Kasumi-1 (cell line): Measurements from ENCODE around the gene NINJ2.
"Not testable (repeated sequence)": the region's sequence is repeated elsewhere in the genome, so short reads cannot be mapped to it uniquely, and the experiment has no call there.

ENCODE experiments used
- DNase-seq, 2 experiments: peaks; one replicate each; lab custom pipeline; 2025; lab: John Stamatoyannopoulos, UW

Gene NINJ2, protein sequence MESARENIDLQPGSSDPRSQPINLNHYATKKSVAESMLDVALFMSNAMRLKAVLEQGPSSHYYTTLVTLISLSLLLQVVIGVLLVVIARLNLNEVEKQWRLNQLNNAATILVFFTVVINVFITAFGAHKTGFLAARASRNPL

DNA sequence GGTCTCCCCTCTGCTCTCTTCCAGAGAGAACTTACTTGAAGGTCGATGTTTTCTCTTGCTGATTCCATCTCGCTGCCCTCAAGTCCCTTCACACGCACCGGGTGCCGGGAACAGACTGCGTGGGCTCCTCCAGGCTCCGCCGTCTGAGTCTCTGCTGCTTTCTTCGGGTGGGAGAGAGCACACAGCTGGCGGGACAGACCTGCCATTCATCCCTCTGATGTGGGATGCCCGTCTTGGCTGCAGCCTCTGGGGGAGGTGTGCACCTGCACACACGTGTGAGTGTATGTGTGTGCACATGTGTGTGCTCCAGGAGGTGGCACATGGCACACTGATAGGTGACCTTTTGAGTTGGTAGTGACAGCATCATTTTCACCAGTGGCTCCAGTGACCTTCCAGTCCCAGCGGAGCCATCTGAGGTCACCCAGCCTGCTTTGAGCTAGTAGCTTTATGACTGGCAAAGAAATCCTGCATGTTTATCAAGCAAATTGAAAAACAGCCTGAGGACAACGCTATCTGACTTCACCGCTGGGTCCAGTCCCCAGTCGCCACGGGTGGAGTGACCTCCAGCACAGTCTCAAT is at the start of gene NINJ2:
TSS of gene NINJ2 (minus strand) at position 153 of the 579 bp plus-strand sequence. CDS start at position 68, 85 bp downstream.
- no peak for DNase-seq

DNA sequence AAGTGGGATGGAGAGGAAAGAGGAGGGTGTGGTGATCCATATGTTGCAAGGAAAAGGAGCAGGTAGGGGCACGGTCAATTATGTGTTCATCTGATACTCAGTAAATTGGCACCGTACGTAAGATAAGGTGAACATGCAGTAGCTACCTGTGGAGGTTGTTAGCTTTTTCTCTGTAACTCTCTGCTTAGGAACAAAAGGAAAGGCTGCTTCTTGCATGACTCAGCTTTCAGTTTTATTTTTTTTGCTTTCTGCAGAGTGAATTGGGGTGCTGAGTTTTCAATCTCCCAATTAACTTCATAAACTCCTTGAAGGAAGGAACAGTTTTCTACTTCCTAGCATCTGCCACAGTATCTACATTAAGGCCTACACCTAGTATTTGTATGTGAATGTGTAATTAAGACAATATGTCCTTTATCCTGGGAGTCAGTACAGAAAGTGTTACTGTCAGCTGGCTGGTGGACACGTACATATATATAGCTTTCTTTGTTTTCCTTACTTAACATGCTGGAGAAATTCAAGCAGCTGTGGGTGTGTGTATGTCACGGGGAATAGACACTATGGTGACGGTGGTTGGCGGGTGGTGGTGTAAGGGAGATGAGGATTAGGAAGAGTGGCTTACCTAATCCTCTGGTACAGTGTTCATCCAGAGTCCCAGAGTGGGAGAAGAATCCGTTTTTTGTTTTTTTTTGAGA is 49.1 kb upstream of the NINJ2 start:
- DNase-seq: no peak

DNA sequence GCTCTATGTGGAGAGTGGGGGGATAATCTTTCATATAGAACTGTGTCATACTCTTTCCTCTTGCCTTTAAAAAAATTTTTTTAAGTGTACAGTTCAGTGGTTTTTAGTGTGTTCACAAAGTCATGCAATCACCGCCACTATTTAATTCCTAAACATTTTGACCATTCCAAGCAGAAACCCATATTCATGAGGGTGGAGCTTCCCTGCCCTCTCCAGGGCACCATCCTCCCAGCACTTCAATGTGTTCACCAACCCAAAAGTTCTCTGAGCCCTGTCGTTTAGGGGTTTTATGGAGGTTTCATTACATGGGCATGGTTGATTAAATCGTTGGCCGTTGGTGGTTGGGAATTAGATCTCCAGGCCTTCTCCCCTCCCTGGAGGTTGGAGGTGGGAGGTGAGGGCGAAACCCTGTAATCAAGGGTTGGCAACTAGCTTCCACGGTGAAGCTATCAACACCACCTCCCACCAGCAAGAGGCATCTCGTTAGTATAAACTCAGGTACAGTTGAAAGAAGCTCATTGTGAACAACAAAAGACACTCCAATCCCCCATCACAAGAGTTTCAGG is 46.3 kb upstream of the NINJ2 start:
- DNase-seq: no peak

DNA sequence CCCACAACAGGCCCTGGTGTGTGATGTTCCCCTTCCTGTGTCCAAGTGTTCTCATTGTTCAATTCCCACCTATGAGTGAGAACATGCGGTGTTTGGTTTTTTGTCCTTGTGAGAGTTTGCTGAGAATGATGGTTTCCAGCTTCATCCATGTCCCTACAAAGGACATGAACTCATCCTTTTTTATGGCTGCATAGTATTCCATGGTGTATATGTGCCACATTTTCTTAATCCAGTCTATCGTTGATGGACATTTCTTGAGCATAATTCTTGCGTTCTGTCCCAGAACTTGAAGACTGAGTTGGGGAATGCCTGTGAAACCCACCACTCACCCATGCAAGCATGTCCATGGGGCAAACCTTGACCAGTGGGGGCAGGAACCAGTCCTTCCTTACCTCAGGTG is 44.8 kb upstream of the NINJ2 start:
- not testable (repeated sequence) for DNase-seq

DNA sequence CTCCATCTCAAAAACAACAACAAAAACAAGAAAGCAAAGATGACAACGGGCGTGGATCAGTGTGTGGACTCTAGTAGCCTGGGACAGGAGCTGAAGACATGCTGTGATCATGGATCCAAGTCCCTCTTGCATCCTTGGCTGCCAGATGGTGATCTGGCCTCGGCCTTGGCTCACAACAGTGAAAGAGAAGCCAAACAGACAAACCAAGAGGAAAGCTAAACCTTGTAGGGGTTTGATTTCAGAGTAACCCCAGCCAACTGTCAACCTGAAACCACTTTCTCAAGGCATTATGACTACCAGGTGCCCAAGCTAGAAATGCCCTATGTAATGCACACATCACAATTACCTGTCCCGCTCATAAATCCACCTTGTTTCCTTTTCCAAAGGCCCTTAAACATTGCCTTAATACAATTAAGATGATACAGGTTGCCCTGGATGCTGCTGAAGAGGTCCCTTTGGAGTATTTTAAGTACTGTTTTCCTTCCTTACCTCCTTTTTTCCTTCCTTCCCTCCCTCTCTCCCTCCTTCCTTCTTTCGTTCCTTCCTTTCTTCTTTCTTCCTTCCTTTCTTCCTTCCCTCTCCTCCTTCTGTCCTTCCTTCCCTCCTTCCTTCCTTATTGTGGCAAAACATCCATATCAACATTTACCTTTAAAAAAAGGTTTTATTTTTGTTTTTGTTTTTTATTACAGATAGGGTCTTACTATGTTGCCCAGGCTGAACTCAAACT is 41.4 kb upstream of the NINJ2 start:
- no peak for DNase-seq

DNA sequence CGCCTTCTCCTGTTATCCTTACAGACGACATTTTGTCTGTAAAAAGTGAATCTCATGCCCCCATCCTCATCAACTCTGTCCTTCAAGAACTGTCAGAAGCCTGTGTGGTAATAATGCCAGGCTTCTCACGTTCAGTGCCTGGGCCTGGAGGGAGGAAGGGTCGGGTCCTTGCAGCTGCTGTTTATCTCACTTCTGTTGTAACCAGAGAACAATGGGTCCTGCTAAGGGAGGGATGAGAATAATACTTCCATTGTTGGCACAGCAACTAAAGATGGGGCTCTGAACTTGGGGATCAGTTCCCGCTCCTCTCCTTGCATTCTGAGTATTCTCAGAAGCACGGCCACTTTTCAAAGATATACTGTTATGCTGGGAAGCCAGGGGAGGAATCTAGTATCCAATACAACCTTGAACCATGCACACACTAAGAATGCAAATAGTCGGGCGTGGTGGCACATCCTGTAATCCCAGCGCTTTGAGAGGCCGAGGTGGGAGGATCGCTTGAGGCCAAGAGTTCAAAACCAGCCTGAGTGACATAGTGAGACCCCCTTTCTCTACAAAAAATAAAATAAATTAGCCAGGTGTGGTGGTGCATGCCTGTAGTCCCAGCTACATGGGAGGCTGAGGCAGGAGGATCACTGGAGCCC is 38.8 kb upstream of the NINJ2 start:
- no peak for DNase-seq

DNA sequence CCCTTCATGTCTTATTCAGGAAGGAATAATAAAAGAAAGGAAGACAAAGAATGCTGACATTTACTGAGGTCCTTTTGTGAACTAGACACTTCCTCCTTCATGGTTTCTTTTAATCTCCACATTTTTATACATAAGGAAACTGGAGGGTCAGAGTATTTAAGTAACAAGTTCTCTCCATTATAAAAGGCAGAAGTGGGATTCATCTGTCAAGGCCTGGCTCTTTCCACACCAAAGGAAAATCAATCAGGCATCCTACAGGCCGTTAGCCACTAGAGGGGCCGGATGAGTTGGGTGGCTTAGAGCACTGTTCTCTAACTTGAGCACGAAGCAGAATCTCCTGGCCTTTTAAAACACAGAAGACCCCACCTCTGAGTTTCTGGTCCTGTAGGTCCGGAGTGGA is 36.8 kb upstream of the NINJ2 start:
- DNase-seq: no peak

DNA sequence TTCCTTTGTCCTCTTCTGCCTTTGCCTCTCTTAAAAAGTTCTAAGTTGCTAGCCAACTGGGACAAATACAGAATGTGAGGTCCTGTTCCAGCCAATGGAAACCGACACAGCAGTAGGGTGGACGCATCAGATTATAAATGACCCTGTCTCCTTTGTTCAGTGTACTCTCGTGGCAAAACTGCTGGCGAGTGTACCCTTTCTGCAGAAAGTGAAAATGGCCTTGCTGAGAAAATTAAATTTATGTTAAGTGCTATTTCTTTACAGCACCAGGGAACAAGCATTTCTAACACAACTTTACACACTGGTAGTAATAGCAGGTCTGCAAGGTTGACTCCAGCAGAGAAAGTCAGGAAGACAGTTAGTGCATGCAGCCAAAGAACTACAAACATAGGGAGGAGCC is 35.0 kb upstream of the NINJ2 start:
- not testable (repeated sequence) for DNase-seq

DNA sequence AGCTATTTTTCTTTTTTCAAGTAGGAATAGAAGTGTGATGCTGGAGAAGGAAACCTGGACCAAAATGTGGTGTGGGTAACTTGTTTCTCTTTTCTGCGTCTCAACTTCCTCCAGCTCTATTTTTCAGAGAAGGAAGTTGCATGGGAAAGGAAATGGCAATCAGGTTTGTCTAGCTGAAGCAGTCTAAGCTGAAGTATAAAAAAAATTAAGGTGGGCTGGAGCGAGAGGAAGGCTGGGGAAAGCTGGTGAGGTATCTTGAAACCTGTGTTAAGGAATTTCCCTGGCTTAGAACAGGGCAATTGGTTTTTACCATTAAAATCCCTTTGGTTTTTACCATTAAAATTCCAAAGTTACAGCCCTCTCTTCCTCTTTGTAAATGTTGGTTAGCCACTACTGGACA is 34.2 kb upstream of the NINJ2 start:
- peak in 1 of 2 experiments; percentile 35 for DNase-seq

DNA sequence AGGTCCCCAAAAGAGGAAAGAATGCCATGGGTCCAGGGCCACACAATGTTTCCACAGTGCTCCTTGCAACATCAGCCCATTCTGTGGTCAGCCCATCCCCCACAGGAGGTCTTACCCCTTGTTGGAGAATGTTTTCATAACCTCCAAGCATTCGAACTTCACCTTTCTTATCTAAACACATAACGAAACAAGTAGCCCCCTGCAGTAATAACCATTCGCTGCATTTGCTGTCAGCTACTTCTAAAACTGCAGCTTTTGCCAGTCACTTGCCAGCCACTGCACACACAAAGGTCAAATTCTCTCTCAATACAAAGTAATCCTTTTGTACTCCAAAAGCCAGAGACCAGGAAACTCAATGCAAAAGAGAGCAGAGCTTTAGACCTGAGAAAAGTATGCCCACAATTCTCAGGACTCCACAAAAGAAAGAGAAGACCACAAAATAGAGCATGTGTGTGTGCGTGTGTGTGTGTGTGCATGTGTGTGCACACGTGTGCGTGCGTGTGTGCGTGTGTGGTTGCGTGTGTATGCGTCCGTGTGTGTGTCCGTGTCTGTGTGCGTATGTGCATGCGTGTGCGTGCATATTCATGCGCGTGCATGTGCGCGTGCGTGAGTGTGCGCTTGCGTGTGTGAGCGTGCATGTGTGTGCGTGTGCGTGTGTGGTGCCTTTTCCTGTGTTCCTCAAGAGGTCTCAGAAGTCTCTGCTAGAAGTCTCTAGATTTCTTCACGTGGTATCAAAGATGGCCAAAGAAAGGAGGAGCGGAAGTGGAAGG is 31.7 kb upstream of the NINJ2 start:
- DNase-seq: no peak

DNA sequence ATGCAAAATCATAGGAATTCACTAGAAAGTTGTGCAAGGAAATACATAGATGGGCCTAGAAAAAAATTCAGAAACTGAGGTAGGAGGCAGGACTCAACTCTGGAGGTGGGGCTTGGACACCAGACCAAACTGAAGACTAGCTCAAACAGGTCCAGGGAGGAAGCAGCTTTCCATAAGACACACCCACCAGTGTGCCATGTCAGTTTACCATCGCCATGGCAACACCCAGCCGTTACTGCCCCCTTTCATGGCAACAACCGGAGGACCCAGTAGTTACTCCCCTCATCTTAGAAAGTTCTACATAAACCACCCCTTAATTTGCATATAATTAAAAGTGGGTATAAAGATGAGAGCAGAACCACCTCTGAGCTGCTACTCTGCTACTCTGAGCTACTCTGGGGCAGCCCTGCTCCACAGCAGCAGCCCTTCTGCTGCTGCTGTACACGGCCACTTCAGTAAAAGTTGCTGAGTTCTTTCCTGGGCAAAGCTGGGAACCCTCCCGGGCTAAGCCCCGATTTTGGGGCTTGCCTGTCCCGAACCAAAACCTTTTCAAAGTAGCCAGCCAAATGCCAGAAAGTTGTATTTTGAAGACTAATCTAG is 30.8 kb upstream of the NINJ2 start:
- DNase-seq: no peak

DNA sequence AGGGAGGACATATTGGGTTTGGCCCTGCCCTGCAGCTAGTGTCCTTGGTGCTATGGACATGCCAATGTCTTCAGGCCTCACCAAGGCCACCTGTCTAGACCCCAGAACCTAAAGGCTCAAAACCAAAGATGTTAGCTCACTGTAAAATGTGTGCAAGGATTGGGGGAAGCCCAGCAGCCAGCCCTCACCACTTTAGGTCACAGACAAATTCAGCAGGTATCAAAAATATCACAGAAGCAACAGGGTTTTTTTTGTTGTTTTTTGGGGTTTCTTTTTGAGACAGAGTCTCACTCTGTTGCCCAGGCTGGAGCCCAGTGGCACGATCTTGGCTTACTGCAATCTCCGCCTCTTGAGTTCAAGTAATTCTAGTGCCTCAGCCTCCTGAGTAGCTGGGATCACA is 29.0 kb upstream of the NINJ2 start:
- no peak for DNase-seq

DNA sequence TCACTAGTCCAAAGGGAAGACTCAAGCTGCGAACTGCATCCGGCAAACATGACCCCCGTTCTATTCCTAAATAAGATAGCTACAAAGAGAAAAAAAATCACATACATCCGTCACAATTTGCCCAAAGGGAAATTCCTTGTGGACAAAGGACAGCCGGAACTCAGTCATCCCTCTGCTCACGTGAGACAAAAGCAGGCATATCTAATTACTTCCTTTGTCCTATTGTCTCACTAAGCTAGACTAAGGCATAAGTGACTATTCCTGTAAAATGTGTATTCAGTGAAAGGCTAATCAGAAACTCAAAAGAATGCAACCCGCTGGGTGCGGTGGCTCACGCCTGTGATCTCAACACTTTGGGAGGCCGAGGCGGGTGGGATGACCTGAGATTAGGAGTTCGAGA is 27.2 kb upstream of the NINJ2 start:
- DNase-seq: no peak

DNA sequence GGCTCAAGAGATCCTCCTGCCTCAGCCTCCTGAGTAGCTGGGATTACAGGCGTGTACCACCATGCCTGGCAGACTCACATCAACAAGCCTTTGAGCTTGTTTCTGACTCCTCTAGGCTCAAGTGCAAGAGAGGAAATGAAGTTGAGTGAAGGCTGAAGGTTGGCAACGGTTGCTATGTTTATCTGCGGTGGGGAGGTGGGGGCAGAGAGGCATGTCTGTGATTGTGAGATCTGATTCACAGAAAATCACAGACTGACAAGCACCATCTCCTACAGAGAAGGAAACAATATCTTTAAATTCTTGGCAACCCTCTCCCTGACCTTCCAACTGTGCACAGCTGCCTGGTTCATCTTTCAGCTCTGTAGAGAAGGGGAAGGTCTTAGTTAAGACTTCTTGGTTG is 22.1 kb upstream of the NINJ2 start:
- DNase-seq: peak; percentile 18

DNA sequence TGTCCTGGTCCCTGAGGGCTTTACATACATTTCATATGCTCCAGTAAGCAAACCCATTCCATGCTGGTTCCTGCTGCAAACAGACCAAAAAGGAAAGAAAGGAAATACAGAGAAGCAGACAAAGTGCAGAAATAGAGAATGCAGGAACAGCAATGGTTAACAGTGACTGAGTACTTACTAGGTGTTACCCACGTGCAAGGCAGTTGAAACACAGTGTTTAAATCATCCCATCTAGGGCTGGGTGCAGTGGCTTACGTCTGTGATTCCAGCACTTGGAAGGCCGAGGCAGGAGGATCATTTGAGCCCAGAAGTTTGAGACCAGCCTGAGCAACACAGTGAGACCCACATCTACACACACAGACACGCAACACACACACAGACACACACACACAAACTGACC is 21.2 kb upstream of the NINJ2 start:
- no peak for DNase-seq

DNA sequence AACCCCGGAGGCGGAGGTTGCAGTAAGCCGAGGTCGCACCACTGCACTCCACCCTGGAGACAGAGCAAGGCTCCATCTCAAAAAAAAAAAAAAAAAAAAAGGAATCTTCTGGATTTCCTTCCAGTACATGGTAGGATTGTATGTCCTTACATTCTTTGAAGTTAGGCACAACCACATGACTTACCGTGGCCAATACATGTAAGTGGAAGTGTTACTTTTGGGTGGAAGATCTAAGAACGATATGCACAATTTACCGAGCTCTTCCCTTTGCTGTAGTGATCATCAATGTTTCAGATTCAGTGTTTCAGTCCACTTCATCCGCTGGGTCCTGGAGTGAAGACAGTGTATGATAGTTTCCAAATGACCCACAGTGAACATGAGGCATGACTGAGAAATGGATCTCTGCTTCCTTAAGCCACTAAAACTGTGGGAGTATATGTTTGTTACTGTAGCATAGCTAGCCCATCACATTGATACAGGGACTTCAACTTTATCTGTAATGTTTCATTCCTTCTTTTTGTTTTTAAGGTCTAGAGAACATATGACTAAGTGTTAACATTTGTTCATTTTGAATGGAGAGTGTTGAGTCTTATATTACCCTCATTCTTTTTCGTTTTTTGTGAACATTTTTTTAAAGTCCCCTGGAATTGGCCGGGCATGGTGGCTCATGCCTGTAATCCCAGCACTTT is 18.5 kb upstream of the NINJ2 start:
- no peak for DNase-seq

DNA sequence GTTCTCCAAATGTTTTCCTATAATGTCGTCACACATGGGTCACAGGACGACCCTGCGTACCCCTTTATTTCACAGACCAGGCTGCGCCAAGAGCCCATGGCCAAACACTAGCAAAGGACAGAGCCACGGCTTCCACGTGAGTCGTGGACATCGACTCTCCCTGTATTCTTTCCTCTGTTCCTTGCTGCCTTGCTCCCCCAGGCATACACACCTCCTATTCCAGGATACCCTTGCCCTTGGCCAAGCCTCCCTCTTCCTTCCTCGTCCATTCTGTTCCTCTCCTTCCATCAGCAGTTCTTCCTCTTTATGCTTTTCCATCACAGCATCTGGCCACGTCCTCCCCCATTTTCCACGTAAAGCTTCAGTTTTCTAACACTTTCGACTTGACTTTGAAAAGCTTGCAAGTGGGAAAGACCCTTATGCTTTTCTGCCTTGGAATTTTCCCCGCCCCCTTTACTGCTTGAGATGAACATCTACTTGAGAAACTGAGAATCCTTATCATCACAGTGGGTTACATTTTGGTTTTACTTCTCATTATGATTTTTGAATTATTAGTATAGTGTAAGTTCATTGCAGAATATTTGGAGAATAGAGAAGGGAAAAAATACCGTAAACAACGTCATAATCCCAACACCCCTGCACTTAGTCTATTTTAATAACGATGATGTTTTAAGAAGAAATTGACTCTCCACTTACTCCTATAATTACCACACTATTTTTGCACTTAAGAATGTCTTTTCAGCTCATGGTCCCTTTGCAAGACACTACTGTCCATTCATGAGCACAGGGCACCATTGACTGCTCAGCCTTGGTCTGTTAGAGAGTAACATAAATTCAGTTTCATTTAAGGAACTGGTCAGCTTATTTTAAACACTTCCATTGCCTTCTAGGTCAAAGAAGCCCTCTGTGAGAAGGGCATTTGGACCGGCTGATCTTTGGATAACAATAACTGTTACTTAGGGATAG is 15.8 kb upstream of the NINJ2 start:
- DNase-seq: no peak

DNA sequence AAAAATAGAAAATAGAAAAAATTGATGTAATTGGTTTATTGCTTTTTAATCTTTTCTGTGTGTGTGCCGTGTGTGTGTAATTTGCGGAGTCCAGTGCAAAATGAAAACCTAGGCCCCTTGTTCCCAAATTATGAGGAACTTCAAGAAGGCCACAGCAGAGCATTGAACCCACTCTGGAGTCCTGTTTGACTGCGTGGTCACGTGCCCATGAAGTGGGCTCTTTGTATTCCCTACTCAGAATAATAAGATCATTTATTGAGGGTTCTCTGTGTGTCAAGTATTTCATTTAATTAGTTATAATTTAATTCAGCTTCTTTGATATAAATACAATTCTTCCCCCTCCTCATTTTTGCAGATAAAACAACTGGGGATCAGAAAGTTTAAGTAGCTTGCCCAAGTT is 12.3 kb upstream of the NINJ2 start:
- no peak for DNase-seq

DNA sequence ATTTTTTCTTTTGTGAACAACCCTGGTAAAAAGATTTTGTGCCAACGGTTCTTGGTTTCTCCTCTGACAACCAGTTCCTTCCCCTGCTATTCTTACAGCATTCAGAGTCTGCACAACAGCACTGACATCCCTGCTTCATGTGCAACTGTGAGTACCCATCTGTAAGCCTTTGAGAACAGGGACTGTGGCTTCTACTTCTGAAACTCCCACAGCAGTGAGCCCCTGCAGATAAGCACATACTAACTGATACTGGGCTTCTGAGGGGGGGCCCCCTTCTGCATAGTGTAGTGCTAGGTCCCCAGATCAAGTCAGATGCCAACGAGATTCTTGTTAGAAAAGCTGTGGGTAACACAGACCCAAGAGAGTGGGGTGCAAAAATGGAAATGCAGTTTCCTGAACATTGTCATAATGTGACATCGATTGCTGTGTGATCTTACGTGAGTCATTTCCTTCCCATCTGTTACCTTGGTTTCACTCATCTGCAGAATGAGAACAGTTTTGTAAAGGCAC is 11.1 kb upstream of the NINJ2 start:
- peak; percentile 46 to 50 for DNase-seq
